VCaP (cell line): ENCODE results near the gene SCN4A.
"Not testable (repeated sequence)": the region's sequence is repeated elsewhere in the genome, so short reads cannot be mapped to it uniquely, and the experiment has no call there.

Source experiments
- H3K27ac ChIP-seq: fragments of 450-650 bp; 2 replicates; pipeline ENCODE4 v1.5.1; 2017
- CTCF ChIP-seq: fragments of 450-650 bp; conservative IDR thresholded peaks from 2 replicates; pipeline ENCODE4 v1.5.1; 2017; ENCODE audit warnings: mild to moderate bottlenecking, moderate library complexity

The SCN4A gene

GRCh38 chr17:63918305-63918704, 54.4 kb downstream of the SCN4A start:
- no peak for TF ChIP-seq CTCF
- H3K27ac ChIP-seq: no peak overlapping the region

GRCh38 chr17:63917646-63918045, 55.1 kb downstream of the SCN4A start:
- no peak for TF ChIP-seq CTCF
- H3K27ac ChIP-seq: no peak overlapping the region

GRCh38 chr17:63917206-63917605, 55.5 kb downstream of the SCN4A start:
- H3K27ac ChIP-seq: not testable (repeated sequence)

- no peak overlapping the region for H3K27ac ChIP-seq
- TF ChIP-seq CTCF: no peak
Measured at GRCh38 chr17:63916566-63917185, 56.0 kb downstream of the SCN4A start.

- not testable (repeated sequence) for H3K27ac ChIP-seq
Measured at GRCh38 chr17:63915753-63916152, 57.0 kb downstream of the SCN4A start.

GRCh38 chr17:63914471-63914870, 58.2 kb downstream of the SCN4A start:
- no peak overlapping the region for H3K27ac ChIP-seq
- TF ChIP-seq CTCF: no peak

GRCh38 chr17:63911657-63912100, 61.0 kb downstream of the SCN4A start:
- no peak overlapping the region for H3K27ac ChIP-seq
- TF ChIP-seq CTCF: peak; percentile 84

GRCh38 chr17:63911041-63911635, 61.6 kb downstream of the SCN4A start, which contains the start of gene CSHL1:
Gene CSHL1, minus strand, starts transcription at chr17:63911258. Its CDS starts 62 bp downstream, at chr17:63911196.
- no peak within 1 kb of the TSS for H3K27ac ChIP-seq
- no peak for TF ChIP-seq CTCF
